Measurements from ENCODE around the gene ZNF775.

ZNF775 gene

GRCh38 chr7:150415161-150416153 is 36.3 kb downstream of the ZNF775 start:
- FAIRE-seq = no peak

- no peak for FAIRE-seq
These were observed 38.1 kb downstream of the ZNF775 start for GRCh38 chr7:150417239-150417638.

- no peak for FAIRE-seq
These were observed 38.7 kb downstream of the ZNF775 start for GRCh38 chr7:150417863-150418262.

- no peak for FAIRE-seq
These were observed 41.1 kb downstream of the ZNF775 start for GRCh38 chr7:150420242-150420641.

GRCh38 chr7:150420987-150421674 is 42.0 kb downstream of the ZNF775 start:
- FAIRE-seq = no peak

- no peak for FAIRE-seq
These were observed 42.7 kb downstream of the ZNF775 start for GRCh38 chr7:150421831-150422230.

GRCh38 chr7:150425670-150426069 is 46.5 kb downstream of the ZNF775 start:
- FAIRE-seq = no peak

- no peak for FAIRE-seq
These were observed 49.7 kb downstream of the ZNF775 start for GRCh38 chr7:150428671-150429451.

- no peak for FAIRE-seq
These were observed 50.6 kb downstream of the ZNF775 start for GRCh38 chr7:150429699-150430098.

- FAIRE-seq = no peak
These were observed 51.4 kb downstream of the ZNF775 start for GRCh38 chr7:150430465-150431085.

GRCh38 chr7:150431839-150432658 is 52.9 kb downstream of the ZNF775 start:
- no peak for FAIRE-seq

GRCh38 chr7:150432915-150433892 is 54.1 kb downstream of the ZNF775 start:
- FAIRE-seq = no peak

- FAIRE-seq = no peak
These were observed 55.1 kb downstream of the ZNF775 start for GRCh38 chr7:150434240-150434639.

GRCh38 chr7:150435047-150435389 is 55.9 kb downstream of the ZNF775 start:
- FAIRE-seq = no peak

GRCh38 chr7:150435390-150436073 is 56.4 kb downstream of the ZNF775 start:
- FAIRE-seq = no peak

GRCh38 chr7:150439967-150440366 is 60.8 kb downstream of the ZNF775 start:
- no peak for FAIRE-seq

- FAIRE-seq = no peak
These were observed 62.4 kb downstream of the ZNF775 start for GRCh38 chr7:150441524-150441923.

GRCh38 chr7:150442811-150443210 is 63.7 kb downstream of the ZNF775 start:
- FAIRE-seq = no peak

- no peak for FAIRE-seq
These were observed 64.8 kb downstream of the ZNF775 start for GRCh38 chr7:150443793-150444540.
